ENCODE data around the gene HRG. TPM values are rescaled to one million over a fixed set of nuclear protein-coding genes. Genes with fewer than 3 reads are reported as not detected.

HRG gene
- polyA plus RNA-seq, 1 of the 3 experiments (the other 2 are of a cell fraction): not detected

GRCh38 chr3:186664119-186664495, 1.7 kb upstream of the HRG start:
- ChIA-PET CTCF (no interaction called here), POLR2A (no interaction called here)
- H3K4me3 ChIP-seq (ENCODE audit: low read depth in 2 of 2, low read length in 1 of 2): no peak overlapping the region
- H3K9ac ChIP-seq: no peak overlapping the region
- no peak for DNase-seq
- H3K27ac ChIP-seq (ENCODE audit: low read depth in 2 of 2, low read length in 1 of 2): no peak overlapping the region
- no peak overlapping the region for H3K4me2 ChIP-seq
- H3F3A ChIP-seq (replicated peaks; ENCODE audit: insufficient read depth): no peaks in the 10 kb centered on the region
- H3K79me2 ChIP-seq (ENCODE audit: insufficient read depth): no peaks in the 10 kb centered on the region
- no peak for TF ChIP-seq JUND (IDR thresholded peaks at IDR 0.05)
- no peak for TF ChIP-seq GATA2 (CRISPR knock-in tag; IDR thresholded peaks at IDR 0.05)
- TF ChIP-seq NFIC (IDR thresholded peaks at IDR 0.05; ENCODE audit: borderline replicate concordance): no peak
- TF ChIP-seq USF1 (IDR thresholded peaks at IDR 0.05; ENCODE audit: borderline replicate concordance, low read depth): no peak
- TF ChIP-seq EZH2phosphoT487 (IDR thresholded peaks at IDR 0.05; ENCODE audit: borderline replicate concordance, low read depth): no peak
- TF ChIP-seq CHD2 (IDR thresholded peaks at IDR 0.05; ENCODE audit: low read length, partially characterized antibody): no peak
- TF ChIP-seq IRF3 (IDR thresholded peaks at IDR 0.05; ENCODE audit: low read depth, low read length): no peak
- no peaks in the 10 kb centered on the region for H3K9me3 ChIP-seq
- H3K4me1 ChIP-seq (ENCODE audit: control insufficient read depth in 1 of 2, insufficient read depth in 2 of 2, low read depth in 1 of 2, low read length in 1 of 2): no peaks in the 10 kb centered on the region
- no peaks in the 10 kb centered on the region for H3K9me2 ChIP-seq
- H3K27me3 ChIP-seq (ENCODE audit: insufficient read depth): no peaks in the 10 kb centered on the region; the same call in 1 of the 2 replicates
- no peaks in the 10 kb centered on the region for H3K36me3 ChIP-seq (replicated peaks in 1 of 2; ENCODE audit: control insufficient read depth in 1 of 2, insufficient read depth in 2 of 2, low read length in 1 of 2)
- H2AFZ ChIP-seq (ENCODE audit: low read depth): no peak overlapping the region
- no peaks in the 10 kb centered on the region for H4K20me1 ChIP-seq (ENCODE audit: insufficient read depth)

GRCh38 chr3:186664506-186664905, 1.3 kb upstream of the HRG start:
- Histone ChIP-seq H3K4me3 (ENCODE audit: low read depth in 2 of 2, low read length in 1 of 2) (no peak overlapping the region), H3F3A (replicated peaks; ENCODE audit: insufficient read depth) (no peaks in the 10 kb centered on the region), H3K36me3 (replicated peaks in 1 of 2; ENCODE audit: control insufficient read depth in 1 of 2, insufficient read depth in 2 of 2, low read length in 1 of 2) (no peaks in the 10 kb centered on the region), H3K9me3 (no peaks in the 10 kb centered on the region), H2AFZ (ENCODE audit: low read depth) (no peak overlapping the region), H3K27ac (ENCODE audit: low read depth in 2 of 2, low read length in 1 of 2) (no peak overlapping the region), H3K9me2 (no peaks in the 10 kb centered on the region), H3K27me3 (ENCODE audit: insufficient read depth) (no peaks in the 10 kb centered on the region; the same call in 1 of the 2 replicates), H3K9ac (no peak overlapping the region), H3K4me2 (no peak overlapping the region), H4K20me1 (ENCODE audit: insufficient read depth) (no peaks in the 10 kb centered on the region), H3K4me1 (ENCODE audit: control insufficient read depth in 1 of 2, insufficient read depth in 2 of 2, low read depth in 1 of 2, low read length in 1 of 2) (no peaks in the 10 kb centered on the region), H3K79me2 (ENCODE audit: insufficient read depth) (no peaks in the 10 kb centered on the region)
- DNase-seq: no peak
- ChIA-PET CTCF (no interaction called here), POLR2A (no interaction called here)
- WGBS (ENCODE audit: low lambda C conversion rate): 49% methylated on average over 2 of the region's 4 CpGs
- no peak for TF ChIP-seq TEAD4 (IDR thresholded peaks at IDR 0.05; ENCODE audit: borderline replicate concordance, insufficient read depth)
- no peak for TF ChIP-seq NRF1 (IDR thresholded peaks at IDR 0.05; ENCODE audit: low read depth, low read length)
- TF ChIP-seq GATA2 (CRISPR knock-in tag; IDR thresholded peaks at IDR 0.05): no peak
- no peak for TF ChIP-seq CTCF (IDR thresholded peaks at IDR 0.05)
- no peak for TF ChIP-seq MAX (IDR thresholded peaks at IDR 0.05; ENCODE audit: low read depth)
- no peak for TF ChIP-seq REST (IDR thresholded peaks at IDR 0.05; ENCODE audit: low read depth, low read length)
- no peak for TF ChIP-seq EP300 (IDR thresholded peaks at IDR 0.05; ENCODE audit: borderline replicate concordance in 1 of 2, low read depth in 1 of 2, low read length in 1 of 2)
- no peak for TF ChIP-seq TAF1 (IDR thresholded peaks at IDR 0.05; ENCODE audit: borderline replicate concordance, low read depth, low read length)
- no peak for TF ChIP-seq USF2 (IDR thresholded peaks at IDR 0.05; ENCODE audit: borderline replicate concordance, low read depth, low read length)
- no peak for TF ChIP-seq RAD21 (IDR thresholded peaks at IDR 0.05; ENCODE audit: low read length)
- TF ChIP-seq FOXJ3 (CRISPR knock-in tag; IDR thresholded peaks at IDR 0.05): no peak

Measured in SK-N-SH (cell line).